NT2/D1 (cell line): ENCODE results near the gene MRAP.
"Not testable (repeated sequence)": the region's sequence is repeated elsewhere in the genome, so short reads cannot be mapped to it uniquely, and the experiment has no call there.

Experiments used
- DNase-seq: peaks from one replicate; pipeline ENCODE4 v3.0.0-alpha.2; 2011; ENCODE audit warnings: low read depth, low spot score
- H3K27me3 ChIP-seq: 2 replicates; pipeline ENCODE4 v1.6.0; 2011; ENCODE audit warnings: mild to moderate bottlenecking; ENCODE audit not compliant: insufficient read length, insufficient read depth
- H3K36me3 ChIP-seq: 2 replicates; pipeline ENCODE4 v1.6.1; 2011; ENCODE audit warnings: mild to moderate bottlenecking, low read length, mixed read lengths; ENCODE audit not compliant: insufficient read depth, insufficient read length
- H3K4me1 ChIP-seq: 2 replicates; pipeline ENCODE4 v1.5.1; 2011; ENCODE audit not compliant: insufficient read depth, insufficient read length
- H3K4me3 ChIP-seq: 2 replicates; pipeline ENCODE4 v1.5.1; 2011; ENCODE audit warnings: low read depth; ENCODE audit not compliant: insufficient read length
- H3K9ac ChIP-seq: 2 replicates; pipeline ENCODE4 v1.6.0; 2011; ENCODE audit warnings: low read depth; ENCODE audit not compliant: insufficient read length
- H3K9me3 ChIP-seq: 2 replicates; pipeline ENCODE4 v1.5.1; 2011; ENCODE audit warnings: mild to moderate bottlenecking, low read length; ENCODE audit not compliant: insufficient read depth
- SUZ12 ChIP-seq: IDR thresholded peaks from 2 replicates; pipeline ENCODE4 v1.6.1; 2011; ENCODE audit not compliant: insufficient read length, insufficient read depth; ENCODE audit errors: extremely low read depth
- YY1 ChIP-seq: IDR thresholded peaks from 2 replicates; pipeline ENCODE4 v1.6.1; 2011; ENCODE audit not compliant: insufficient read length, insufficient read depth
- ZNF274 ChIP-seq: IDR thresholded peaks from 2 replicates; pipeline ENCODE4 v1.6.1; 2011; ENCODE audit warnings: mild to moderate bottlenecking, low read depth, low read length

The MRAP gene

DNA sequence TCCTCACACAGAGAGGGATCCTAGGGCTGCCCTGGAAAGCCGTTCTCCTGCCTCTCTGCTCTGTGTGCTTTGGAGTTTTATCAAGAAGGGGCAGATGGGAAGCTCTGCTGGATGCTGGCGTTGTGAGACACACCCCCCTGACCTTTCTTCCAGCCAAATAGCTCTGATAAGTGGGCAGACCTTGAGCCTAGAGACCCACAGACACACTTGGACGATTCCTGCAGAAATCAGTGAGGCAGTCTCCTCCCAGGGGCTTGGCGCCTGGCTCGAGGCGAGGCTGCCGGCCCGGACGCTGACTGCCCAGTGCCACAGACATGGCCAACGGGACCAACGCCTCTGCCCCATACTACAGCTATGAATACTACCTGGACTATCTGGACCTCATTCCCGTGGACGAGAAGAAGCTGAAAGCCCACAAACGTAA is at the start of gene MRAP:
Gene MRAP, plus strand, starts transcription at position 198 of the 424 bp plus-strand sequence. Its CDS starts 117 bp downstream, at position 315.
- TF ChIP-seq YY1: no peak
- TF ChIP-seq ZNF274: no peak
- no peak for TF ChIP-seq SUZ12
- H3K9me3 ChIP-seq: peaks cover 6% of the 10 kb centered on the region; the same call in 1 of the 2 replicates
- H3K4me1 ChIP-seq: no peaks in the 10 kb centered on the region
- H3K27me3 ChIP-seq: no peaks in the 10 kb centered on the region
- DNase-seq: no peak
- peaks cover 32% of the 10 kb centered on the region for H3K36me3 ChIP-seq
- H3K4me3 ChIP-seq: no peak within 1 kb of the TSS
- H3K9ac ChIP-seq: no peak within 1 kb of the TSS

- no peak for DNase-seq
- H3K9me3 ChIP-seq: no peaks in the 10 kb centered on the region
- H3K4me3 ChIP-seq: no peak overlapping the region
- no peak for TF ChIP-seq SUZ12
- no peaks in the 10 kb centered on the region for H3K27me3 ChIP-seq
- H3K4me1 ChIP-seq: peaks cover 2% of the 10 kb centered on the region
- no peak overlapping the region for H3K9ac ChIP-seq
- H3K36me3 ChIP-seq: no peaks in the 10 kb centered on the region
Measured at GRCh38 chr21:32249511-32250280, 49.0 kb upstream of the MRAP start.

GRCh38 chr21:32252136-32252535 is 46.5 kb upstream of the MRAP start:
- no peak overlapping the region for H3K4me3 ChIP-seq
- TF ChIP-seq YY1 (no peak), SUZ12 (no peak), ZNF274 (no peak)
- H3K27me3 ChIP-seq: no peaks in the 10 kb centered on the region
- no peaks in the 10 kb centered on the region for H3K9me3 ChIP-seq
- H3K36me3 ChIP-seq: no peaks in the 10 kb centered on the region
- no peak overlapping the region for H3K9ac ChIP-seq
- H3K4me1 ChIP-seq: peaks cover 2% of the 10 kb centered on the region
- DNase-seq: no peak

- no peak overlapping the region for H3K4me3 ChIP-seq
- TF ChIP-seq YY1 (no peak), ZNF274 (no peak), SUZ12 (no peak)
- no peaks in the 10 kb centered on the region for H3K36me3 ChIP-seq
- H3K9ac ChIP-seq: no peak overlapping the region
- no peak for DNase-seq
- H3K27me3 ChIP-seq: no peaks in the 10 kb centered on the region
- peaks cover 2% of the 10 kb centered on the region for H3K4me1 ChIP-seq
- no peaks in the 10 kb centered on the region for H3K9me3 ChIP-seq
Measured at GRCh38 chr21:32253215-32253641, 45.4 kb upstream of the MRAP start.

GRCh38 chr21:32256251-32256650 is 42.4 kb upstream of the MRAP start:
- Histone ChIP-seq H3K27me3 (no peaks in the 10 kb centered on the region), H3K4me1 (no peaks in the 10 kb centered on the region), H3K9ac (no peak overlapping the region), H3K9me3 (no peaks in the 10 kb centered on the region), H3K36me3 (no peaks in the 10 kb centered on the region), H3K4me3 (no peak overlapping the region)
- no peak for TF ChIP-seq ZNF274
- no peak for TF ChIP-seq SUZ12
- no peak for TF ChIP-seq YY1
- DNase-seq: no peak

- no peak overlapping the region for H3K9ac ChIP-seq
Measured at GRCh38 chr21:32256873-32257620, 41.6 kb upstream of the MRAP start.

DNA sequence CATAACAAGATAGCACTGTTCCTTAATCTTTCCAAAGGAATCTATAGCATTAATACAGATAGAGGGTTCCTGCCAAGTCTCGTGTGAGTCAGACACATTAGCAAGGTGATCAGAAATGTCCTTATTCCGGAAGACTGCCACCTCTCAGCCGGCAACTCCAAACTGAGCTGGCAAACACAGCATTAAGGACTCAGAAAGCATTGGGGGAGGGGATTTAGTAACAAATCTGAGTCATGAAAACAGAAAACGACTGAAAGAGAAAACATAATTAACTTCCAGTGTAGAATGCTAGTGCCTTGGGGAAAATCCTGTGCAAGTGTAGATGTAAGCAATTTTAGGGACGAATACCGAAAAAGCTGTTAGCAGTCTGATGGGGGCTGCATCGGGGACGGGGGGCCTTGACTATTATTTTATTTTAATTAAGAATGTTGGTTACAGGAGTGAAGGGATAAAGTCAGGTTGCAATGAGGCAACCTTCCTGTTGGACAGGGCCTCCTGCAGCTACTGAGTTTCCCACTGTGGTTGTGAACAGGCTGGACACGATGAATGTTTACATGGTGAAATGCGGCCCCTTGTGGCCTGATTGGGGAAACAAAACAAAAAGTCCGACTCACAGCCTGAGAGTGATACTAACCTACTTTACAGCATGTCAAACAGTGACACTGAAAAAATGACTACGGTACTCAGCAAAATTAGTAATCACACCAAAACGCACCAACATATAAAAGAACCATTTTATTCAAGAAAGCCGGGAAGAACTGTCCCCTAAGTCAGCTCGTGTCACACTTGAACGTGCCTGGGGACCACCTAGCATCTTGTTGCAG is 40.5 kb upstream of the MRAP start:
- no peaks in the 10 kb centered on the region for H3K36me3 ChIP-seq
- no peak overlapping the region for H3K4me3 ChIP-seq
- TF ChIP-seq ZNF274 (no peak), YY1 (no peak), SUZ12 (no peak)
- H3K9me3 ChIP-seq: no peaks in the 10 kb centered on the region
- peak; percentile 82 for DNase-seq
- H3K9ac ChIP-seq: no peak overlapping the region
- H3K4me1 ChIP-seq: no peaks in the 10 kb centered on the region
- no peaks in the 10 kb centered on the region for H3K27me3 ChIP-seq

More at GRCh38 chr21:32256873-32257620, 41.6 kb upstream of the MRAP start:
- H3K4me3 ChIP-seq: no peak overlapping the region
- H3K27me3 ChIP-seq: no peaks in the 10 kb centered on the region
- H3K9me3 ChIP-seq: no peaks in the 10 kb centered on the region
- DNase-seq: no peak
- no peaks in the 10 kb centered on the region for H3K36me3 ChIP-seq
- no peaks in the 10 kb centered on the region for H3K4me1 ChIP-seq
- TF ChIP-seq SUZ12 (no peak), YY1 (no peak), ZNF274 (no peak)

- not testable (repeated sequence) for H3K9ac ChIP-seq, H3K27me3 ChIP-seq, H3K36me3 ChIP-seq, H3K4me1 ChIP-seq, H3K4me3 ChIP-seq, H3K9me3 ChIP-seq, DNase-seq
Measured at GRCh38 chr21:32258786-32259048, 39.9 kb upstream of the MRAP start.
